SU-DHL-6 (cell line): ENCODE data around the gene CLMN.
"Not testable (repeated sequence)": the region's sequence is repeated elsewhere in the genome, so short reads cannot be mapped to it uniquely, and the experiment has no call there.

Experiments
- H2AFZ ChIP-seq: fragments of 200-600 bp; sonication (generic); 2 replicates; pipeline ENCODE4 v1.6.1; 2014; ENCODE audit warnings: low read depth, mild to moderate bottlenecking, moderate library complexity, mixed read lengths, antibody characterized with exemption, low read length; ENCODE audit not compliant: severe bottlenecking
- H3F3A ChIP-seq: fragments of 200-600 bp; shearing (Covaris generic); 2 replicates; pipeline ENCODE4 v1.6.0; 2016; ENCODE audit warnings: antibody characterized with exemption, mild to moderate bottlenecking; ENCODE audit not compliant: insufficient read depth
- H3K27ac ChIP-seq: fragments of 200-600 bp; sonication (generic); 2 replicates; pipeline ENCODE4 v1.5.1; 2016; ENCODE audit warnings: low read depth, mild to moderate bottlenecking, low read length, moderate library complexity, mixed read lengths
- H3K27me3 ChIP-seq: fragments of 200-600 bp; sonication (generic), shearing (Covaris generic); 2 replicates; pipeline ENCODE4 v1.6.0; 2014; ENCODE audit warnings: mild to moderate bottlenecking, low read length
- H3K36me3 ChIP-seq: fragments of 200-600 bp; sonication (generic); 2 replicates; pipeline ENCODE4 v1.6.1; 2014; ENCODE audit warnings: mild to moderate bottlenecking, low read length, mixed read lengths
- H3K4me2 ChIP-seq: fragments of 300-600, 200-600 bp; shearing (Covaris generic), sonication (generic); 2 replicates; pipeline ENCODE4 v1.6.0; 2014; ENCODE audit warnings: low read length, low read depth, mild to moderate bottlenecking; ENCODE audit not compliant: poor library complexity, severe bottlenecking
- H3K4me3 ChIP-seq: fragments of 200-600 bp; sonication (generic); 2 replicates; pipeline ENCODE4 v1.5.1; 2014; ENCODE audit warnings: antibody characterized with exemption, low read length, mild to moderate bottlenecking, mixed read lengths; ENCODE audit not compliant: insufficient read depth, poor library complexity, severe bottlenecking
- H3K79me2 ChIP-seq: fragments of 200-600 bp; sonication (generic); 2 replicates; pipeline ENCODE4 v1.6.1; 2014; ENCODE audit warnings: mild to moderate bottlenecking, low read length, moderate library complexity; ENCODE audit not compliant: insufficient read depth
- H3K9ac ChIP-seq: fragments of 200-600 bp; sonication (generic); 2 replicates; pipeline ENCODE4 v1.7.0; 2014; ENCODE audit warnings: mild to moderate bottlenecking, low read length
- H3K9me2 ChIP-seq: fragments of 200-600 bp; sonication (generic); replicated peaks from 2 replicates; pipeline ENCODE4 v1.6.1; 2014; ENCODE audit warnings: low read length; ENCODE audit not compliant: insufficient read depth
- H3K9me3 ChIP-seq: fragments of 200-600 bp; sonication (generic); 2 replicates; pipeline ENCODE4 v1.6.1; 2014; ENCODE audit warnings: low read length, mixed read lengths; ENCODE audit not compliant: insufficient read depth
- H4K20me1 ChIP-seq: fragments of 200-600 bp; sonication (generic); 2 replicates; pipeline ENCODE4 v1.6.1; 2014; ENCODE audit warnings: low read depth, mild to moderate bottlenecking, antibody characterized with exemption, low read length, moderate library complexity, mixed read lengths
- CTCF ChIP-seq: fragments of 200-600 bp; sonication (generic); IDR thresholded peaks from one replicate; pipeline ENCODE4 v1.5.1; 2017; ENCODE audit warnings: antibody characterized with exemption, mild to moderate bottlenecking, low read length, moderate library complexity; ENCODE audit not compliant: insufficient read depth, poor library complexity, severe bottlenecking
- EZH2phosphoT487 ChIP-seq: fragments of 200-600 bp; sonication (generic), shearing (Covaris generic); conservative IDR thresholded peaks from 2 replicates; pipeline ENCODE4 v1.6.1; 2018; ENCODE audit warnings: mild to moderate bottlenecking, antibody characterized with exemption, low read length, moderate library complexity, mixed read lengths

CLMN gene

DNA sequence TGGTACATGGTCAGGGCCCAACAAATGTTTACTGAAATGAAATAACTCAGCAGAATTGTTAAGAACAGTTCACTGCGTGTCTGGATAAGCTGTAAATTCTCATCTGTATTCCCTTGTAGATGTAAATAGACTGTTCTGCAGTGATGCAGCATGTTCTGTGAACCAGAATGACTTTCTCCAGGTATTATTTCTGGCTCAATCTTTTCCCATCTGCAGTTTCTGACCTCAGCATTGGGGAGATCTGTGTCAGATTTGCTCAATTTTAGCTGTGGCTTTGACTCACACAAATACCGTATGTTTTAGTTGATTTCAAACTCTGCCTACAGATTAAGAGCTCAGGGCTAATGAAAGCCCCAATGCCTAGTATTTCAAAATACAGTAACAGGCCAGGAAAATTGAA, 113.2 kb downstream of the CLMN start:
- no peaks in the 10 kb centered on the region for H3K79me2 ChIP-seq
- H3K27me3 ChIP-seq = no peaks in the 10 kb centered on the region
- no peaks in the 10 kb centered on the region for H3K9me2 ChIP-seq
- no peak for TF ChIP-seq CTCF
- no peaks in the 10 kb centered on the region for H4K20me1 ChIP-seq
- H2AFZ ChIP-seq = no peak overlapping the region
- H3K9ac ChIP-seq = no peak overlapping the region
- H3K4me2 ChIP-seq = no peak overlapping the region
- no peaks in the 10 kb centered on the region for H3K36me3 ChIP-seq
- H3K4me3 ChIP-seq = no peak overlapping the region
- no peak overlapping the region for H3K27ac ChIP-seq
- no peaks in the 10 kb centered on the region for H3F3A ChIP-seq
- no peaks in the 10 kb centered on the region for H3K9me3 ChIP-seq

DNA sequence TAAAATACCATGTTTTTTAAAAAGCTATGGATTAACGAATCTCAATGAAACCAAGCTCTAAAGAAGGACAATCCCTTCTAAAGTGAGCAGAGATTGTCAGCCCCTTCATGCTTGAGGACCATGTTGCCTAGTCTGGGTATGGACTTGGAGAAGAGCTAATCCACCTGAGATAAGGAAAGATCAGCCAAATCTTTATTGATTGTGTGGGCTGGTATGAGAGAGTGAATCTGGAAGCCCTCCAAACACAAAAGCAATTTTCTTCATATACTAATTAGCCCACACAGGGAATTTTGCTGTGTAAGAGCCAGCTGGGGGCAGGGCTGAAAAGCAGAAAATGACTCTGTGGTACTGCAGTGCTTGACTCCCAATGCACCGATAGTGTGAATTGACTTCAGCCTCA, 115.0 kb downstream of the CLMN start:
- no peak for TF ChIP-seq CTCF
- no peak for TF ChIP-seq EZH2phosphoT487
- no peak overlapping the region for H3K27ac ChIP-seq
- no peaks in the 10 kb centered on the region for H3K79me2 ChIP-seq
- no peak overlapping the region for H3K4me3 ChIP-seq
- no peak overlapping the region for H3K9ac ChIP-seq
- no peaks in the 10 kb centered on the region for H3K9me2 ChIP-seq
- H3K36me3 ChIP-seq = no peaks in the 10 kb centered on the region
- H3F3A ChIP-seq = no peaks in the 10 kb centered on the region
- no peaks in the 10 kb centered on the region for H3K27me3 ChIP-seq
- H3K4me2 ChIP-seq = no peak overlapping the region
- H2AFZ ChIP-seq = no peak overlapping the region
- H3K9me3 ChIP-seq = no peaks in the 10 kb centered on the region
- H4K20me1 ChIP-seq = no peaks in the 10 kb centered on the region

GRCh38 chr14:95201745-95202144, 118.0 kb downstream of the CLMN start:
- not testable (repeated sequence) for H3K9me3 ChIP-seq, H2AFZ ChIP-seq, H3F3A ChIP-seq, H3K9ac ChIP-seq, H3K4me2 ChIP-seq, H3K27ac ChIP-seq, H3K36me3 ChIP-seq, H3K4me3 ChIP-seq, H3K9me2 ChIP-seq, H3K79me2 ChIP-seq, H3K27me3 ChIP-seq, H4K20me1 ChIP-seq

DNA sequence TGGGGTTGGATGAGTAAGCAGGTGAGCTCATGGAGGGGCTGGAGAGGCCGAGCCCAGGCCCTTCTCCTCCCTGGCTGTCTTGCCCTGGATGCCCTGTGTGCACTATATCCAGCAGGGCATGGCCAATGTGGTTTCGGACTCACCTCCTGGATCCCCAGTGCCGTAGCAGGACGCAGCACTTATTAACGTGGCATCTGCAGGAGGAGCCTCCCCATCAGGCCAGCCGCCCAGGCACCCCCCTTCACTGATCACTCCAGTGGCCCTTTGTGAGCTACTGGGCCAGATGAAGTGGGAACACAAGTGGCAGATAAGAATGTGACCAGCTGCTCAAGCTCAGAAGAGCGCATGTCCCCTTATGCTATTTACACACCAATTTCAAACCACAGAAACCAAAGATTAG, 119.3 kb downstream of the CLMN start:
- no peak for TF ChIP-seq CTCF
- no peak for TF ChIP-seq EZH2phosphoT487
- no peaks in the 10 kb centered on the region for H4K20me1 ChIP-seq
- no peak overlapping the region for H3K4me3 ChIP-seq
- no peak overlapping the region for H3K27ac ChIP-seq
- H3K79me2 ChIP-seq = no peaks in the 10 kb centered on the region
- H3K4me2 ChIP-seq = no peak overlapping the region
- no peaks in the 10 kb centered on the region for H3F3A ChIP-seq
- no peaks in the 10 kb centered on the region for H3K9me3 ChIP-seq
- no peaks in the 10 kb centered on the region for H3K27me3 ChIP-seq
- no peak overlapping the region for H3K9ac ChIP-seq
- no peak overlapping the region for H2AFZ ChIP-seq
- no peaks in the 10 kb centered on the region for H3K36me3 ChIP-seq
- no peaks in the 10 kb centered on the region for H3K9me2 ChIP-seq
